Measurements from ENCODE around the gene PSENEN.

Gene PSENEN

DNA sequence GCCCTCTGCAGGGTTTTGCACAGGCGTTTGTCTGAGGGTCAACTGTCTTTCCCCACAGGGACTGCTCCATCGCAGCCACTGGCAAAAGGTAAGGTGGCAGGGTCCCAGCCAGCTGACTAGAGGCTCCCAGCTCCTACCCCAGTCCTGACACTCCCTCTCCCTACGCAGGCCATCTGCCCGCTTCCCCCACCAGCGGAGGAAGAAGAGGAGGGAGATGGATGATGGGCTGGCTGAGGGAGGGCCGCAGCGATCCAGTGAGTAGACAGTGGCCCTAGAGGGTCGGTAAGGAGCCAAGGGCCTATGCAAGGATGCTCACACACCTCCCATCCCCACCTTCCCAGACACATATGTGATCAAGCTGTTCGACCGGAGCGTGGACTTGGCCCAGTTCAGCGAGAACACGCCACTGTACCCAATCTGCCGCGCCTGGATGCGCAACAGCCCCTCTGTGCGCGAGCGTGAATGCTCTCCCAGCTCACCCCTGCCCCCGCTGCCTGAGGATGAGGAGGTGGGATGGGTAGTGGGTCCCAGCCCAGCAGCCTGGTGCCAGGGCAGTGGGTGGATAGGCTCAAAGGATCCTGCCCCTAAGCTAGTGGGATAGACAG lies 7.4 kb downstream of the PSENEN start:
- H3K27ac ChIP-seq (ENCODE audit: low read depth, low read length) = no peak overlapping the region
- no peaks in the 10 kb centered on the region for H4K20me1 ChIP-seq (ENCODE audit: low read depth, low read length)
- no peaks in the 10 kb centered on the region for H3K9me2 ChIP-seq (replicated peaks; ENCODE audit: insufficient read depth, low read length)
- H3K36me3 ChIP-seq (ENCODE audit: low read length) = no peaks in the 10 kb centered on the region
- H2AFZ ChIP-seq (ENCODE audit: low read depth, low read length, severe bottlenecking) = no peak overlapping the region
- H3K9me3 ChIP-seq (ENCODE audit: insufficient read depth, low read length) = no peaks in the 10 kb centered on the region
- H3K27me3 ChIP-seq (ENCODE audit: low read length) = no peaks in the 10 kb centered on the region
- TF ChIP-seq EZH2phosphoT487 (conservative IDR thresholded peaks at IDR 0.05; ENCODE audit: low read length) = no peak
- TF ChIP-seq, protein P1, sequence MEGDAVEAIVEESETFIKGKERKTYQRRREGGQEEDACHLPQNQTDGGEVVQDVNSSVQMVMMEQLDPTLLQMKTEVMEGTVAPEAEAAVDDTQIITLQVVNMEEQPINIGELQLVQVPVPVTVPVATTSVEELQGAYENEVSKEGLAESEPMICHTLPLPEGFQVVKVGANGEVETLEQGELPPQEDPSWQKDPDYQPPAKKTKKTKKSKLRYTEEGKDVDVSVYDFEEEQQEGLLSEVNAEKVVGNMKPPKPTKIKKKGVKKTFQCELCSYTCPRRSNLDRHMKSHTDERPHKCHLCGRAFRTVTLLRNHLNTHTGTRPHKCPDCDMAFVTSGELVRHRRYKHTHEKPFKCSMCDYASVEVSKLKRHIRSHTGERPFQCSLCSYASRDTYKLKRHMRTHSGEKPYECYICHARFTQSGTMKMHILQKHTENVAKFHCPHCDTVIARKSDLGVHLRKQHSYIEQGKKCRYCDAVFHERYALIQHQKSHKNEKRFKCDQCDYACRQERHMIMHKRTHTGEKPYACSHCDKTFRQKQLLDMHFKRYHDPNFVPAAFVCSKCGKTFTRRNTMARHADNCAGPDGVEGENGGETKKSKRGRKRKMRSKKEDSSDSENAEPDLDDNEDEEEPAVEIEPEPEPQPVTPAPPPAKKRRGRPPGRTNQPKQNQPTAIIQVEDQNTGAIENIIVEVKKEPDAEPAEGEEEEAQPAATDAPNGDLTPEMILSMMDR (IDR thresholded peaks at IDR 0.05; ENCODE audit: insufficient read depth, low read length, poor library complexity, severe bottlenecking) = no peak
- no peak overlapping the region for H3K4me2 ChIP-seq (ENCODE audit: low read depth, low read length, poor library complexity, severe bottlenecking)
- H3K9ac ChIP-seq (ENCODE audit: low read length) = no peak overlapping the region
- peaks cover 4% of the 10 kb centered on the region for H3K79me2 ChIP-seq (ENCODE audit: insufficient read depth, low read length)
- no peak overlapping the region for H3K4me3 ChIP-seq (ENCODE audit: insufficient read depth, low read length, poor library complexity, severe bottlenecking)
- no peaks in the 10 kb centered on the region for H3F3A ChIP-seq (ENCODE audit: insufficient read depth)

DNA sequence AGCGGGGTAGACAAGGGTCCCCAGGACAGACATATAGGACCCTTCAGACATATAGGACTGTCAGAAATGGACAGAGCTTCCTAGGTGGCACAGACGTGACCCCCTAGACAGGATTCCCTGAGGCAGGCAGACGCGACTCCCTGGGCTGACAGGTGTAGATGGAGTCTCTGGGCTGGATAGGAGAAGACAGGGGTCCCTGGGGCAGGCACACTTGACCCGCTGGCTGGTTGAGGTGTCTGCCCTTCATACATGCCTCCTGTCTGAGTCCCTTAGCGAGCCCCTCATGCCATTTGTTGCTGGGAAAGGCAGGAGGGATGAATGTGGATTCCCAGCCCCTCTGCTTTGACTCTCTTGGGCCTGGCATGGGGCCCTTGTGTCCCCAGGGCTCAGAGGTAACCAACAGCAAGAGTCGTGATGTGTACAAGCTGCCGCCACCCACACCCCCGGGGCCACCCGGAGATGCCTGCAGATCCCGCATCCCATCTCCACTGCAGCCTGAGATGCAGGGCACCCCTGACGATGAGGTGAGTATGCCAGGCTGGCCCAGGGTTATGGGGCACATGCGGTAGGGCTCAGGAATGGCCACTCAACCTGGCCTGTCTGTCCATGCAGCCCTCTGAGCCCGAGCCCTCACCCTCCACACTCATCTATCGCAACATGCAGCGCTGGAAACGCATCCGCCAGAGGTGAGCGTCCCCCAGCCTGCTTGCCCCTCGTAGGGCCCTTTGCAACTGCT lies 8.4 kb downstream of the PSENEN start:
- TF ChIP-seq EZH2phosphoT487 (conservative IDR thresholded peaks at IDR 0.05; ENCODE audit: low read length) = no peak
- TF ChIP-seq, protein P1 (IDR thresholded peaks at IDR 0.05; ENCODE audit: insufficient read depth, low read length, poor library complexity, severe bottlenecking) = no peak
- H3K9me3 ChIP-seq (ENCODE audit: insufficient read depth, low read length) = no peaks in the 10 kb centered on the region
- no peaks in the 10 kb centered on the region for H3F3A ChIP-seq (ENCODE audit: insufficient read depth)
- H3K36me3 ChIP-seq (ENCODE audit: low read length) = no peaks in the 10 kb centered on the region
- H3K27me3 ChIP-seq (ENCODE audit: low read length) = no peaks in the 10 kb centered on the region
- H2AFZ ChIP-seq (ENCODE audit: low read depth, low read length, severe bottlenecking) = no peak overlapping the region
- no peak overlapping the region for H3K27ac ChIP-seq (ENCODE audit: low read depth, low read length)
- H3K9ac ChIP-seq (ENCODE audit: low read length) = no peak overlapping the region
- no peak overlapping the region for H3K4me2 ChIP-seq (ENCODE audit: low read depth, low read length, poor library complexity, severe bottlenecking)
- no peak overlapping the region for H3K4me3 ChIP-seq (ENCODE audit: insufficient read depth, low read length, poor library complexity, severe bottlenecking)
- H3K79me2 ChIP-seq (ENCODE audit: insufficient read depth, low read length) = peaks cover 6% of the 10 kb centered on the region
- H4K20me1 ChIP-seq (ENCODE audit: low read depth, low read length) = no peaks in the 10 kb centered on the region
- H3K9me2 ChIP-seq (replicated peaks; ENCODE audit: insufficient read depth, low read length) = no peaks in the 10 kb centered on the region

DNA sequence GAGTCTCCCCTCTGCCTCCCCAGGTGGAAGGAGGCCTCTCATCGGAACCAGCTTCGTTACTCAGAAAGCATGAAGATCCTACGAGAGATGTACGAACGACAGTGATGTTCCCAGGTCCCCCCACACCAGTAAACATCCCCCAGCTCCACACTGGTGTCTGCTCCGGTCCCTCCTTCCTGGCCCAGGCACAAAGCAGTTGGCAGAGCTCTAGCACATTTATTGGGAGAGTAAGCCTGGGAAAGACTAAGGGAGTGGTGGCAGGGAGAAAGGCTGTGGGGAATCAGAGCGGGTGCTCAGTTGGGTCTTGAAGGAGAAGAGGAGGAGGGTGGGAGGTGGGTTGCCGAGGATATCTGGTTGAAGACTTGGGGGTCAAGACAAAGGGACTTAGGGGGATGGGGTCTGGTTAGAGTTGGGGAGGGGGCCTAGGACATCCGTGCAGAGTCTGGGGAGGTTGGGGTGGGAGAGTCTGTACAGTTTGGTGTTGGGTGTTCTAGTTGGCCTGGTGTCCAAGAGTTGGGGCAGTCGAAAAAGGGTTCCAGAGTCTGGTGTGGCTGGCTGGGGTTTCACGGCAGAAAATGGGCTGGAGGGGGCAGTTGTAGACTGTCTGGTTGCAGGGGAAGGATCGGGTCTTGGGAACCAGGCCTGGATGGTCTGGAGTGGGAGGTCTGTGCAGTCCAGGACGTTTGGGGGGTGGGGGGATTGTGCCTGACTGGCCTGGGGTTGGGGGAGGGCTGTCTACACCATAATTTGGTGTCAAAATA lies 9.1 kb downstream of the PSENEN start:
- no peak overlapping the region for H3K9ac ChIP-seq (ENCODE audit: low read length)
- no peaks in the 10 kb centered on the region for H3F3A ChIP-seq (ENCODE audit: insufficient read depth)
- H2AFZ ChIP-seq (ENCODE audit: low read depth, low read length, severe bottlenecking) = no peak overlapping the region
- TF ChIP-seq, protein P1 (IDR thresholded peaks at IDR 0.05; ENCODE audit: insufficient read depth, low read length, poor library complexity, severe bottlenecking) = no peak
- no peak for TF ChIP-seq EZH2phosphoT487 (conservative IDR thresholded peaks at IDR 0.05; ENCODE audit: low read length)
- no peak overlapping the region for H3K4me3 ChIP-seq (ENCODE audit: insufficient read depth, low read length, poor library complexity, severe bottlenecking)
- H3K9me2 ChIP-seq (replicated peaks; ENCODE audit: insufficient read depth, low read length) = no peaks in the 10 kb centered on the region
- H3K27ac ChIP-seq (ENCODE audit: low read depth, low read length) = no peak overlapping the region
- no peak overlapping the region for H3K4me2 ChIP-seq (ENCODE audit: low read depth, low read length, poor library complexity, severe bottlenecking)
- H3K27me3 ChIP-seq (ENCODE audit: low read length) = no peaks in the 10 kb centered on the region
- H3K79me2 ChIP-seq (ENCODE audit: insufficient read depth, low read length) = peaks cover 10% of the 10 kb centered on the region
- no peaks in the 10 kb centered on the region for H3K36me3 ChIP-seq (ENCODE audit: low read length)
- no peaks in the 10 kb centered on the region for H3K9me3 ChIP-seq (ENCODE audit: insufficient read depth, low read length)
- H4K20me1 ChIP-seq (ENCODE audit: low read depth, low read length) = no peaks in the 10 kb centered on the region
